ES-I3 (cell line): ENCODE measurements around the gene CRX.
"Not testable (repeated sequence)": the region's sequence is repeated elsewhere in the genome, so short reads cannot be mapped to it uniquely, and the experiment has no call there.

Experiments used
- H3K36me3 ChIP-seq: 2 replicates; pipeline ENCODE4 v1.6.1; 2013; ENCODE audit warnings: mild to moderate bottlenecking, low read length, control low read depth, moderate library complexity; ENCODE audit not compliant: insufficient read depth
- H3K4me1 ChIP-seq: 2 replicates; pipeline ENCODE4 v1.6.1; 2013; ENCODE audit warnings: mild to moderate bottlenecking, control low read depth, low read length; ENCODE audit not compliant: insufficient read depth
- H3K9ac ChIP-seq: 2 replicates; pipeline ENCODE4 v1.6.1; 2013; ENCODE audit warnings: low read depth, mild to moderate bottlenecking, low read length, moderate library complexity
- H3K9me3 ChIP-seq: 2 replicates; pipeline ENCODE4 v1.6.1; 2013; ENCODE audit warnings: mild to moderate bottlenecking, low read length, moderate library complexity; ENCODE audit not compliant: control insufficient read depth, insufficient read depth

The CRX gene

DNA sequence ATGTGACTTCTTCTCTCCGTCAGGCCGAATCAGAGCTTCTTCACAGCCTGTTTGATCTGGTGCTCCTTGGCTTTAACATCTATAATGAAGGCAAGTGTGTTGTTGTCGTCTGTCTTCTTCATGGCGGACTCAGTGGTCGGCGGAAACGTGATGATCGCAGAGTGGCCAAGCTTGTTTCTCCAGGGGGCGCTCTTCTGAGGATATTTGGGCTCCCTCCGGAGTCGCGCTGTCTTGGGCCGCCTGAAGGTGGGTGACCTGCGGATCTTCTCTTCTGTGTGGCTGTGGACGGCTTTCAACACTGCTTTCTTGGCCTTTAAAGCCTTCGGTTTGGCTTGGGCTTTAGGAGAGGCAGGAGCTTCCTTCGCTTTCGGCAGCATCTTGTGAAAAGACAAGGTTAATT is 27.2 kb upstream of the CRX start:
- Histone ChIP-seq H3K4me1 (no peaks in the 10 kb centered on the region; the same call in 1 of the 2 replicates), H3K9me3 (no peaks in the 10 kb centered on the region), H3K36me3 (no peaks in the 10 kb centered on the region), H3K9ac (no peak overlapping the region)

DNA sequence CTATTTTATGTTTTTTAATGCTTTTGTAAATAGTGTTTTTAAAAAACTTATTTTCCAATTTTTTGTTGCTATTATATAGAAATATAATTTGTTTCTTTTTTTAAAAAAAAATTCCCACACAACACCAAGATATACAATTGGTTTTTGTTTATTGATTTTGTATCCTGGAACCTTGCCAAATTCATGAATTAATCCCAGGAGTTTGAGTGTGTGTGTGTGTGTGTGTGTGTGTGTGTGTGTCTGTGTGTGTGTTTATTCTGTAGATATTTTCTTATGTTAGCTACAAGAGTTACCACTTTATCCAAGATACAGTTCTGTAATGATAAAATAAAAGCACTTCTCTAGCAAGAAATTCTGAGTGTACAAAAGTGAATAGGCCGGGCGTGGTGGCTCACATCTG is 25.0 kb upstream of the CRX start:
- no peaks in the 10 kb centered on the region for H3K4me1 ChIP-seq
- no peak overlapping the region for H3K9ac ChIP-seq
- no peaks in the 10 kb centered on the region for H3K36me3 ChIP-seq
- H3K9me3 ChIP-seq, result no peaks in the 10 kb centered on the region

DNA sequence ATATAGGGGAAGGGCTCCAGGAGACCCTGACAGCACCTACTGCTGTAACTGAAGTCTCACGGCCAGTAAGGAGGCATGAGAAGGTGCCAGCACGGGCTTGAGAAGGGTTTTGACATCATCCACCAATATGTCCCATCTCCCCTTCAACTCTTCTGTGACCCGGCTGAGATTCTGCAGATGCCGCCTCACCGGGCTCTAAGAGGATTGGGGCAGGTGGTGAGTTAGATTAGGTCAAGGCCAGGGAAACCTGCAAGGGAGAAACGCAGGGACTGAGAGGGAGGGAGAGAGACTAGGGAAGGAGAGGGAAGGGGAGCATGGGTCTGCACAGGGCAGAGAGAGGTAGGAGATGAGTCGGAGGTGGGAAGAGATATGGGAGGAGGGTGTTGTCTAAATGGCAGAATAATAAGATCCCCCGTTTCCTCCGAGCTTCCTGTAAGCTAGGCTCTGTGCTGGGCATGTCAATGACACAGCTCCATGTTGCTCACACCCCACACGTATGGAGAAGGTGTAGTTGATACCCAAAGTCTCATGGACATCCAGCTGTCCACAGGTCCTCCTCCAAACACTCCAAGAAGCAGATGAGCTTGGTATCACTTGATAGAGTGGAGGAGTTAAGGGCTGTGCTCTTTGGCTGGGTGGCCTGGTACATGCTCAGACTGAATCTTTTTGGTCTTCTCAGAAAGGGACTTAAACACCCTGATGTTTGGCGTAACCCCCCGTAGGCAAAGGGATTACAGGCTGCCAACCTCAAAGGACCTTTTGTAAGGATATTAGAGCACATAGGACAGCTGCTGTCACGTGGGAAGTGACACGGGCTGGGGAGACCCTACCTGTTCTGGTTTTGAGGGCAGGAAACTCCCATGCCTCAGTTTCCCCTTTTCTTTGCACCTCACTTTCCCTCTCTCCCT is 23.5 kb upstream of the CRX start:
- H3K9me3 ChIP-seq, result no peaks in the 10 kb centered on the region
- no peaks in the 10 kb centered on the region for H3K36me3 ChIP-seq
- H3K9ac ChIP-seq, result no peak overlapping the region
- H3K4me1 ChIP-seq, result no peaks in the 10 kb centered on the region

DNA sequence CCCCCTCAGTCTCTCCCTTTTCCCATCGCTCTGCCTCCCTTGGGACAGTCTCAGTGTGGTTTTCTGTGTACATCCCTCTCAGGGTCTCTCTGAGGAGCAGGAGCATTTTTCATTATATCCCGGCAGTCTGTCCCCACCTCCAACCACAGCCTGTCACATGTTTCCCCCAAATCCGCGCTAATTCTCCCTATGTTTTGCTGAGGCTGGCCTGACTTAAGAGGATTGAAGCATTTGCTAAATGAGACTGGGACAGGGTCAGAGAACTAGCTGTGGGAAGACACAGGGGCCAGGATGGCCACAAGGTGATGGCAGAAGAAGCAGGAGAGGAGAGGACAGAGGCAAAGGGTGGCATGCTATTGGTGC is 22.9 kb upstream of the CRX start:
- no peaks in the 10 kb centered on the region for H3K36me3 ChIP-seq
- H3K9me3 ChIP-seq, result no peaks in the 10 kb centered on the region
- H3K9ac ChIP-seq, result no peak overlapping the region
- H3K4me1 ChIP-seq, result no peaks in the 10 kb centered on the region

DNA sequence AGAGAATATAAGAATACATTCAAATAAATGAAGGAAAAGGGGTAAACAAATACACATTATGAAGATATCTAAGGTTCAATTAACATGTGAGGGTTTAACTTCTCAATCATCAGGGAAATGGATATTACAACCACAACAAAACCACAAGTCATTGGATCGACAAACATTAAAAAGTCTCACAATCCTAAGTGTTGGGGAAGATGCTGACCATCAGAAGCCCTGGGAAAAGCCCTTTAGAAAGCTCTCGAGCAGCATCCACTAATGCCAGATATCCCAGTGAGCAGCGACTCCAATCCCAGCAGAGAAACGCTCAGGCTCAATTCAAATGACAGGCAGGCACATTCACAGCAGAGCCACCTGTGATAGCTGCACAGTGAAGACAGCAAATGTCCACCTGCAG is 20.5 kb upstream of the CRX start:
- Histone ChIP-seq H3K4me1 (no peaks in the 10 kb centered on the region), H3K36me3 (no peaks in the 10 kb centered on the region), H3K9me3 (no peaks in the 10 kb centered on the region), H3K9ac (no peak overlapping the region)

DNA sequence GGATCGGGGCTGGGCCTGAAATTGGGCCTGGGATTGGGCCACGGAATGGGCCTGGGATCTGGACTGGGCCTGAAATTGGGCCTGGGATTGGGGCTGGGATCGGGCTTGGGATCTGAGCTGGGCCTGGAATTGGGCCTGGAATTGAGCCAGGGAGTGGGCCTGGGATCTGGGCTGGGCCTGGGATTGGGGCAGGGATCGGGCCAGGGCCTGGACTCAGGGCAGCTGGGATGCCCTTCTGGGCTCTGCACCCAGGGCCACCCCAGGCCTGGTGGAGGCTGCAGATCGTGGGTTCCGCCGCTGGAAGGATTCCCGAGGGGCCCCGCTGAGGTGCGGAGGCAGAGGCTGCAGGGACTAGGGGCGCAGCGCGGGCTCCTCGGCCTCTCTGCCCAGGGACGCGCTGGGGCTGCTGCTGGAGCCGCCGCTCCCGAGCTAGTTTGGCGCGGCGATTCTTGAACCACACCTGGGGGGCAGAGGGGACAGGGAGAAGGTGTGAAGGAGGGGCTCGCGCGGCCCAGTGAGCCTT is 19.2 kb upstream of the CRX start:
- no peaks in the 10 kb centered on the region for H3K36me3 ChIP-seq
- no peaks in the 10 kb centered on the region for H3K4me1 ChIP-seq
- no peak overlapping the region for H3K9ac ChIP-seq
- no peaks in the 10 kb centered on the region for H3K9me3 ChIP-seq

DNA sequence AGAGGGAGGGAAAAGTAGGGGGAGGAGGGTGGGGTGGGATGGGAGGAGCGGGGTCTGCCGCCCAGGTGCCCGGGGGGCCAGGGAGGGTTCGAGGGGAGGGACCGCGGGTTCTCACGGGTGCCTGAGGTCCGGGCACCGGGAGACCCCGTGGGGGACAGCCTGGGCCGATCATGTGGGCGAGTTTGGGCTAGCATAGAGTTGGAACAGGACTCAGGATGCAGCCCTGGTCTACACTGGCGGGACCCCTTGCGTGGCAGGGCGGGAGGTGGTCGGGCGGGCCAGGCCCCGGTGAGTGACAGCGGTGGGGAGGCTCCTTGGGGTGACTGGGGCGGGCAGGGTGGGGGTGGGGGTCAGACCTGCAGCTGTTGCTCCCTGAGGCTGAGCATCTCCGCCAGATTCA is 18.6 kb upstream of the CRX start:
- not testable (repeated sequence) for H3K36me3 ChIP-seq, H3K4me1 ChIP-seq, H3K9me3 ChIP-seq, H3K9ac ChIP-seq

DNA sequence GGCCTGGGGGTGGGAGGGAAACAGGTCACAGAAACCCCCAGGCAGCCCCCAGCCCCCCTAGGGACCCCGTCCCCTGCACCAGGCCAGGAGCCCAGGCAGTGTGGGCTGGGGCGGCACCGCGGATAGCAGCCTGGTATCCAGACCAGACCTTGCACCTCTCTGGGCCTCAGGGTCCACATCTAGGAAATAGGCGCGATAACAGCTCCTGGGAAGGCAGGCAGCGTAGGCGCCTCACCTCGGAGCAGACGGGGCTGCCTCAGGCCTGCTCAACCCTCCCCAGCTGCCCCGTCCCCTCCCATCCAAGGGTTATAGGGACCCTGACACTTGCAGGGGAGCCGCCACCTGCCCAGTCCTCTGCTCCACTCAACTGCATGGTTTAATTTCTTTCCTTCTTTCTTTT is 18.1 kb upstream of the CRX start:
- not testable (repeated sequence) for H3K9ac ChIP-seq, H3K4me1 ChIP-seq, H3K36me3 ChIP-seq, H3K9me3 ChIP-seq

DNA sequence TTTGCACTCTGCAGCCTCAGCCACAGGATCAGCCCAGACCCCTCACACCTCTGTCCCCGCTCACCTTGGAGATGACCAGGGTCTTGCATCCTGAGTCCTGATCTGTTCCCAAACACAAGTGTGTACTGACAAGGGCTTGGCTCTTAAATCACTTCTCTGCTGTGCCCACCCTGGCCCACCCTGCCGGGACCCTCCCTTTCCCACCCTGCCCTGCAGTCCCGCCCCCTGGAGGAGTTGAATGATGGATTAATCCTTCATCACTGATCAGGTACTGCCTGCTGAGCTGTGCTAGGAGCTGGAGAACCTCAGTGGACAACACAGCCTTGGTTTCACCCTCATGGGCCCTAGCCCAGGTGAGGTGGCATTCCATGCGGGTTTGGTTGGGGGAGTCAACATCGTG is 17.3 kb upstream of the CRX start, which contains the start of gene TPRX1:
TPRX1 (minus strand) TSS at position 101 of the 400 bp plus-strand sequence; CDS start at position 89, 12 bp downstream.
- not testable (repeated sequence) for H3K36me3 ChIP-seq, H3K9ac ChIP-seq, H3K9me3 ChIP-seq, H3K4me1 ChIP-seq

DNA sequence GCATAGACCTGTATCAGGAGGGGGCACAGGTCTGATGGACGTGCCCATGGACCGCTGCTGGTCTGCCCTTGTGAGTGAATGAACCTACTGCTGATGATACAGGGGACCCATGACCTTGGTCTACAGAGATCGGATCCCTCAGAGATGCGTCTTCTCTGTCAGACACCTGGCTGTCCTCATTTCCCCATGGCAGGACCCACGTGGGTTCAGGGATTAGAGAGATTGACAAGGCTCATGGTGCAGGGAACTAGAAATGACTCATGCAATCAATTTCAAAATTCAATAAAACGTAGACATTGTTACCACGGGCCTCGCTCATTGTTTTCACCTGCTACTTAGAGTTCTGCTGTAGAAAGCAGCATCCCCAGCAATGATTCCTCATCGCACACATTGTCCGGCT is 16.4 kb upstream of the CRX start:
- H3K9ac ChIP-seq, result no peak overlapping the region
- no peaks in the 10 kb centered on the region for H3K36me3 ChIP-seq
- no peaks in the 10 kb centered on the region for H3K4me1 ChIP-seq
- H3K9me3 ChIP-seq, result no peaks in the 10 kb centered on the region

DNA sequence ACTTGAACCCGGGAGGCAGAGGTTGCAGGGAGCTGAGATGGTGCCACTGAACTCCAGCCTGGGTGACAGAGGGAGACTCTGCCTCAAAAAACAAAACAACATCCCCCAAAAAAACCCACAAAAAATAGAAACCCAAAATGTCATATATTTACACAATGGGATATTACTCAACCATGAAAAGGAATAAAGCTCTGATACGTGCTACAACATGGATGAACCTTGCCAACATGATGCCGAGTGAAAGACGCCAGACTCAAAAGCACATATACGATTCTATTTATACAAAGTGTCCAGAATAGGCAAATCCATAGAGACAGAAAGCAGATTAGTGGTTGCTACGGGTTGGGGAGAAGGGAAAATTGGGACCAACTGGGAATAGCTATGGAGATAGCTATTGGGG is 15.3 kb upstream of the CRX start:
- no peaks in the 10 kb centered on the region for H3K36me3 ChIP-seq
- H3K4me1 ChIP-seq, result no peaks in the 10 kb centered on the region
- no peaks in the 10 kb centered on the region for H3K9me3 ChIP-seq
- no peak overlapping the region for H3K9ac ChIP-seq

DNA sequence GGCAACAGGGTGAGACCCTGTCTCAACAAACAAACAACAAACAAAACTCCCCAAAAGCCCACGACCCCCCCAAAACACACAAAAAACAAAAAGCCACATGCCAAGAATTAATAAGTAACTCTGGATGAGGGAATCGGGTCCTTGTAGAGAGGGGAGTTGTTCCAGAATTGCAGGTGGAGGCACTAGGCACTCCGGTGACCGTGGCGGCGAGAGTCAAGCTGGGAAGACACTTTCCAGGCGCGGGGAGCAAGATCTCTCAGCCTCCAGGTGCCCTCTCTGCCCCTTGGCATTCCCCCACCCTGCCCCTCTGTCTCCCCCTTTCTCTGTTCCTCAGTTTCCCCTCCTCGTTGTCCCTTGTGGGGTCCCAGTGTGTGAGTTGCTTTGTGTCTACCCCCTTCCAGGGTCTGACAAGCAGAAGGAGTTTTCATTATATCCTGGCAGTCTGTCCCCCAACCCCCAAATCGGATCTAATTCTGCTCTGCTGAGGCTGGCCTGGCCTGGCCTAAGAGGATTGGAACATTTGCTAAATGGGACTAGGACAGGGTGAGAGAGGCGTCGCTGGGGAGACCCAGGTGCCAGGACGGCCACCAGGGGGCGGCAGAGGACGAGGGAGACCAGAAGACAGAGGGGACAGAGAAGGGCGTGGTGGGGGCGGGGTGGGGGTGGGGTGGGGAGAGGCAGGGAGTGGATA is 8.3 kb upstream of the CRX start:
- no peaks in the 10 kb centered on the region for H3K36me3 ChIP-seq
- H3K9ac ChIP-seq, result no peak overlapping the region
- H3K4me1 ChIP-seq, result 0 out of 2 replicates have a peak, but pooled peaks cover 5% of the 10 kb centered on the region
- H3K9me3 ChIP-seq, result no peaks in the 10 kb centered on the region

DNA sequence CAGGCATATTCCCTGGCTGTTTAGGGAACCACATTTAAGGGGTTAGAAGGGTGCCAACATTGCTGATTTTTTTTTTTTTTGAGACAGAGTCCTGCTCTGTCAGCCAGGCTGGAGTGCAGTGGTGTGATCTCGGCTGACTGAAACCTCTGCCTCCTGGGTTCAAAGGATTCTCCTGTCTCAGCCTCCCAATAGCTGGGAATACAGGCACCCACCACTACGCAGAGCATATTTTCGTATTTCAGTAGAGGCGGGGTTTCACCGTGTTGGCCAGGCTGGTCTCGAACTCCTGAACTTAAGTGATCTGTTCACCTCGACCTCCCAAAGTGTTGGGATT is 7.8 kb upstream of the CRX start:
- Histone ChIP-seq H3K4me1 (0 out of 2 replicates have a peak, but pooled peaks cover 5% of the 10 kb centered on the region), H3K9ac (no peak overlapping the region), H3K36me3 (no peaks in the 10 kb centered on the region), H3K9me3 (no peaks in the 10 kb centered on the region)

DNA sequence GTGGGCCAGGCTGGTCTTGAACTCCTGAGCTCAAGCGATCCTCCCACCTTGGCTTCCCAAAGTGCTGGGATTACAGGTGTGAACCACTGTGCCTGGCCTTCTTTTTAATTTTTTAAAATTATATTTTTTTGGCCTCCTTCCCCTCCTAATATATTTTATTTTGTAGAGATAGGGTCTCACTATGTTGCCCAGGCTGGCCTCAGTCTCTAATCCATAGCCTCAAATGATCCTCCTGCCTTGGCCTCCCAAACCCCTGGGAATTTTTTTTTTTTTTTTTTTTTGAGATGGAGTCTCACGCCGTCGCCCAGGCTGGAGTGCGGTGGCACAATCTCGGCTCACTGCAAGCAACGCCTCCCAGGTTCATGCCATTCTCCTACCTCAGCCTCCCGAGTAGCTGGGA is 5.5 kb upstream of the CRX start:
- not testable (repeated sequence) for H3K36me3 ChIP-seq, H3K9ac ChIP-seq
- peaks cover 21% of the 10 kb centered on the region for H3K4me1 ChIP-seq

DNA sequence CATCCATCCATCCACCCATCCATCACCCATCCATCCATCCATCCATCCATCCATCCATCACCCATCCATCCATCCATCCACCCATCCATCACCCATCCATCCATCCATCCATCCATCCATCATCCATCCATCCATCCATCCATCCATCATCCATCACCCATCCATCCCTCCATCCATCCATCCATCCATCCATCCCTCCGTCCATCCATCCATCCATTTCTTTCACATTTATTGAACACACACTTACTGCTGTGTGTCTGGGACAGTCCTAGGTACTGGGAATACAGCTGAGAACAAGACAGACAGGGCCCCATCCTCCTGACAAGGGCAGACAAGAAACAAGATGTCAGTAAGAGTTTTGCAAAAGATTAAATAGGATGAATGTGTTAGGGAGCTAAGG is 3.5 kb upstream of the CRX start:
- not testable (repeated sequence) for H3K36me3 ChIP-seq, H3K9me3 ChIP-seq, H3K9ac ChIP-seq
- peaks cover 23% of the 10 kb centered on the region for H3K4me1 ChIP-seq

More for the DNA sequence above, 5.5 kb upstream of the CRX start:
- not testable (repeated sequence) for H3K9me3 ChIP-seq
